Liver (tissue), 3 donors: ENCODE results near the gene SLC6A16.

Experiments used
- CTCF ChIP-seq: fragments of 150-350 bp; IDR thresholded peaks from 2 replicates; pipeline ENCODE4 v1.5.1; 2017; ENCODE audit warnings: improper control_type of control experiment, low read depth, low read length; ENCODE audit not compliant: missing input control
- TAF1 ChIP-seq: conservative IDR thresholded peaks from 2 replicates; pipeline ENCODE4 v1.6.1; 2016; ENCODE audit warnings: antibody characterized with exemption, mild to moderate bottlenecking
- ZBTB33 ChIP-seq: IDR thresholded peaks from 2 replicates; pipeline ENCODE4 v1.6.1; 2016; ENCODE audit warnings: antibody characterized with exemption
- donor health status: healthy.
- donor health status: healthy.

- TF ChIP-seq TAF1 (no peak), CTCF (no peak), ZBTB33 (no peak)
Observed at GRCh38 chr19:49328741-49329140, 3.8 kb upstream of the SLC6A16 start.
